ENCODE results near the gene RPL15.
"Not testable (repeated sequence)": the region's sequence is repeated elsewhere in the genome, so short reads cannot be mapped to it uniquely, and the experiment has no call there.

RPL15 gene

DNA sequence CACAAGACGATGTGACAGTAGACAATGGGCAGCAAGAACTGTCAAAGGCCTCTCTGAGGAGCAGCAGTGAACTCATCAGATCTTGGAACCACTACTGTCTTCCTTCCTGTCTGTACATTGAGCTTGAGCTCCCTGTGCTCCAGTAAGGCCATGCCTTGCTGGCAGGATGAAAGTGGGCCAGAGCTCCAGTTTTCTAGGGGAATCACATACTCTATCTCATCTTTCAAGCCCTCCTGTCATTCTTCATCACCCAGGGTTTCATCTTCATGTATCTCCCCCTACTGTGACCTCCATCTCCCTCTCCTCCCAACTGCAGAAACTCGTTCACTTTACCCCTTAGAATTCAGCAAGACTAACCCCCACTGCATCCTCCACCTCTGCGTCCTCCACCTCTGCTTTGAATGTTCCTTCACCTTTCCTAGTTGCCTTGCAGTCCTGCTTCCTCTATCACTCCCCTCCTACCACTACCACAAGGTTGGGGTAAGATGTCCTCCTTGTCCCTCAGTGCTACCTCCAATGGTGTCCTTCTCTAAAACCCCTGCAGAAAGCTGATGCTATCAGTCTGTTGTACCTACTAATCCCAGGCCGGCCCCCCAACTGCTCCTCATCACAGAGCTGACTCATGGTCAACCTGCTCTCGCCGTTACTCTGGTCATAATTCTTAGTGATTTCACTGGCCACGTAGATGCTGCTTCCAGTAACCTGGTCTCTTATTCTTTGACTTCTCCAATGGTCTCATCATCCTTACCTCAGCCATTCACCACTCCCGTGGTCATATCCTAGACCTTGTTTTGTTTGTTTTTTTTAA lies 22.5 kb upstream of the RPL15 start:
- DNase-seq: no peak

DNA sequence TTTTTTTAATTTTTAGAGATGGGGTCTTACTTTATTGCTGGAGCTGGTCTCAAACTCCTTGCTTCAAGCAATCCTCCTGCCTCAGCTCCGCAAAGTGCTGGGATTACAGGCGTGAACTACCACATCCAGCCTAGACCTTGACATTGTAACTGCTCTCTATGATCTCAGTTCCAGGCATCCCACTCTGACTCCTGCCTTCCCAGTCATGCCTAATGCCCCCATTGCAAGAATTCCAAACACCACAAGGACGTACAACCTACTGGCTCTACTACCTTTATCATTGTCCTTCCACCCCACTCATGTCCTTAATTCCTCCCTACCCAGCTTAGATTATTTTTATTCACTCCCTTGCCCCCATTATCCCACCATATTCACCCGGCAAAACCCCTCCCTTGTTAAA lies 21.8 kb upstream of the RPL15 start:
- DNase-seq: no peak

DNA sequence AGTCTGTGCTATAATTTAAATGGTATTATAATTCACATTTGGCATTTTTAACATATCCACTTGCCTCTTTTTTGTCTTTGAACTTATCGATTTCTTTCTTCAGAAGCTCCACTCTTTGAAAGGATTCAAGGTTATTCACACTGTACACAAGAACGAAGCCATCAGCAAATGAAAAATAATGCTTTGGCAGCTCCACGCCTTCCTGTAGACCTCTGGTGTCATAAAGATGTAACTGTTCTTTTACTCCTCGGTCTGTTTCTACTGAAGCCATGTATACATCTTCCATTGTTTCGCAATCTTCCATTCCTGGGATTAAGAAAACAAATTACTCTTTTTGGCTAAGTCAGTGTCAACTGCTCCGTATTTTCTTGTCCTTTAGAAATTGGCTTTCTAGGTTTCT lies 16.2 kb upstream of the RPL15 start:
- DNase-seq: no peak

DNA sequence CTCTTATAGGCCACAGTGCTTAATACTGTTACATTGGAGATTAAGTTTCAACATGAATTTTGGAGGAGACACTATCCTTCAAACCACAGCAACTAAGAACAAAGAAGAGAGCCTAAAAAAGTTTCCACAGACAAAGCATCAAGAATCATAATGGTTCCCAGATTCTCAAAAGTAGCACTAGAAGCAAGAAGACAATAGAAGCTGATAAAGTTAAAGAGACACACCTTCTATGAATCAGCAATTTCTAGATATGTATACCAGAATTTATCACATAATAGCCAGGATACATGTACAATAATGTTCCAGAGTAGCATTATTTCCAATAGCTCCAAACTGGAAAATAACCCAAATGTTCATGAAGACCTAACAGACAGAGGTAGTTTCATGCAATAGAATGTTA lies 12.4 kb upstream of the RPL15 start:
- DNase-seq: no peak

DNA sequence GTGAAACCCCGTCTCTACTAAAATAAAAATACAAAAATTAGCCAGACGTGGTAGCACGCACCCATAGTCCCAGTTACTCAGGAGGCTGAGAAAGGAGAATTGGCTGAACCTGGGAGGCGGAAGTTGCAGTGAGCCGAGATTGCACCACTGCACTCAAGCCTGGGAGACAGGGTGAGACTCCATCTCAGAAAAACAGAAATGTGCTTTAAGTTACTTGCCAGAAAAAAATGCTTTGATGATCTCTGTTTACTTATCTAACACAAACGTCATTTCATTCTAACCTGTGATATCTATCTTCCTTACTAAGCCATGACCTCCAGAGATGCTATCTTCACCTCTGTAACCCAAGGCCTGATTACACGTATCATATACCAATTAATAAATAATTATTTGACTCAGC lies 7.6 kb upstream of the RPL15 start:
- no peak for DNase-seq

DNA sequence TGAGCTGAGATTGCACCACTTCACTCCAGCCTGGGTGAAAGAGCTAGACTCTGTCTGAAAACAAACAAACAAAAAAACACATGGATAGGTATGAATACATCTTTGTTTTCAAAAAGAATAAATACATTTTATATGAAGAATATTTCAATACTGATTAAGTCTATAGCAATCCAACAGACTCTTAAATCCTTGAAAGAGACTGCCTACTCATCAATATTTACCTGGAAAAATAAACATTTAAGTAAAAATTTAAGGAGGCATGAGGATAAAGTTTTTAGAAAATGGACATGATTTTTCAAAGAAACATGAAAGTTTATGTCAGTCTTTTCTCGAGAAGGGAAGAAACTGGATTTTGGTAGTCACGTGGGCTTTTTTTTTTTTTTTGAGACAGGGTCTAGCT lies 5.5 kb upstream of the RPL15 start:
- no peak for DNase-seq

DNA sequence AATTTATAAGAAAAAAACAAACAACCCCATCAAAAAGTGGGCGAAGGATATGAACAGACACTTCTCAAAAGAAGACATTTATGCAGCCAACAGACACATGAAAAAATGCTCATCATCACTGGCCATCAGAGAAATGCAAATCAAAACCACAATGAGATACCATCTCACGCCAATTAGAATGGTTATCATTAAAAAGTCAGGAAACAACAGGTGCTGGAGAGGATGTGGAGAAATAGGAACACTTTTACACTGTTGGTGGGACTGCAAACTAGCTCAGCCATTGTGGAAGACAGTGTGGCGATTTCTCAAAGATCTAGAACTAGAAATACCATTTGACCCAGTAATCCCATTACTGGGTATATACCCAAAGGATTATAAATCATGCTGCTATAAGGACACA lies 4.6 kb upstream of the RPL15 start:
- not testable (repeated sequence) for DNase-seq

DNA sequence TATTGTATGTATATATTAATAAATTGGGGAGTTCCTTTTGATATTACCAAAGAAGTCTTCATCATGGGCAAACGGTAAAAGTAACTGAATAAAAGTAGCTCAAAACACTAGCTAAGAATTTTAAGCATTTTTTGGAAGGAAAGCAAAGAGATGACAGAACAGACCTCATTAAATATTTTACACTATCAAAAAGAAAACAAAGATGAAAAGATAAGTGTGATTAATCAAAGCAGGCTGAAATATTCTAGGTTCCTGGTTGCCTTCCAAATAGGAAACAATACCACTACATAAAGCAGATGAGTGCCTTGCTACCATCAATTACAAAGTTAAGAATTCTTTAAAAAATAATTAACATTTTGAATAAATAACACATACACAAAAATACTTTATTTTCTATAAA lies 3.8 kb upstream of the RPL15 start:
- no peak for DNase-seq

DNA sequence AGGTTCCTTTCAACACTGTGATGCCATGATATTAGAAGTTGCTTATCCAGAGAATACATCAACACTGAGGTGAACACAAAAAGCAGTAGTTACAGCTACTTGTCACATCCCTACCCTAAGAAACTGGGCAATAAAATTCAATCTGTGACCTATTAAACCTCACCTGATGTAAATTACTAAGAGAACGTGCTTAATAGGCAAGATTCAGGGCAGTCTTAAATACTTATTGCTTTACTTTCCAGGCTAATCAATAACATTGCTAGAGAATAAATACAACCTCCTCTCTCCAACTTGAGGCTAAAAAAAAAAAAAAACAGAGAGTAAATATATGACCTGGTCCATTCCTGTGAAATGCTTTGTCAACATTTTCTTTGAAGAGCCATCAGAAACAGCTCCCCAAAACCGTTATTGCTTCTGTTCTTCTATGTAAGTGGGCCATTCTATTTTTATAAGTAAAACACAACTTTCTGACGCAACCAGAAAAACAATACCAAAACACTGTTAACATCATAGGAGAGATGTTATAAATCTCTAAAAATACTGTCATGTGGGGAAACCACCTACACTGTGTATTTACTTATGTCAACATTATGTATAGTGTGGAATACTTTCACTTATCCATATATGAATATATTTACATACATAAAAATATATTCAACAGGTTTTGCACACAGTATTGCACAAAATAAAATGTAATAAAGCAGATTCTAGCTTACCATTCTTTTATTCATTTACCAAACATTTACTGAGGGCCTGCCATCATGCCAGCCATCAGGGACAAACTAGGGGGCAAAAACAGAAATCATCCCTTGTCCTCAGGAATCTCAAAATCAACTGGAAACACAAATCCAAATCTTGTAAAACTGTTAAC lies 2.8 kb upstream of the RPL15 start:
- DNase-seq: no peak

DNA sequence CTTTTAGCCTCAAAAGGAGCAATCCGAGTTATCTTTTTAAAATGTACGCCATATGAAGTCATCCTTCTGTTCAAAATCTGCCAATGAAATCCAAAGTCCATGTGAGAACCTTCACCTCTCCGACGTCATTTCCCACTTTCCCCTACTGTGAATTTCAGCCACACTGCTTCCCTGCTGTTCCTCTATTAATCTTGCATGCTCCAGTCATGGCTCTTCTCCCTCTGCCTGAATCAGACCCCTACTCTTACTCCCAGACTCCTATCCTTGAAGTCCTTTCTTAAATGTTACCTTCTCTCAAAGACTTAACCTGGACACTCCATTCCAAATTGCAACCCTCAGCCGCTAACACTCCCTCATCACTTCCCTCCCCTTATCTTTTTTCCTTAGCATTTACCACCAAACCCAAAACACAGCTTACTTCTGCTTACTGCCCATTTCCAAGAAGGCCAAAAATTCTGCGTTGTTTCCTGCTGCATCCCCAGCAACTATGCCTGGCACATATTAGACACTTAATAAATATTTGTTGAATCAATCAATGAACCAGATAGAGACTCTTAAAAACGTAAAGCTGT lies 1.3 kb upstream of the RPL15 start:
- DNase-seq: no peak

DNA sequence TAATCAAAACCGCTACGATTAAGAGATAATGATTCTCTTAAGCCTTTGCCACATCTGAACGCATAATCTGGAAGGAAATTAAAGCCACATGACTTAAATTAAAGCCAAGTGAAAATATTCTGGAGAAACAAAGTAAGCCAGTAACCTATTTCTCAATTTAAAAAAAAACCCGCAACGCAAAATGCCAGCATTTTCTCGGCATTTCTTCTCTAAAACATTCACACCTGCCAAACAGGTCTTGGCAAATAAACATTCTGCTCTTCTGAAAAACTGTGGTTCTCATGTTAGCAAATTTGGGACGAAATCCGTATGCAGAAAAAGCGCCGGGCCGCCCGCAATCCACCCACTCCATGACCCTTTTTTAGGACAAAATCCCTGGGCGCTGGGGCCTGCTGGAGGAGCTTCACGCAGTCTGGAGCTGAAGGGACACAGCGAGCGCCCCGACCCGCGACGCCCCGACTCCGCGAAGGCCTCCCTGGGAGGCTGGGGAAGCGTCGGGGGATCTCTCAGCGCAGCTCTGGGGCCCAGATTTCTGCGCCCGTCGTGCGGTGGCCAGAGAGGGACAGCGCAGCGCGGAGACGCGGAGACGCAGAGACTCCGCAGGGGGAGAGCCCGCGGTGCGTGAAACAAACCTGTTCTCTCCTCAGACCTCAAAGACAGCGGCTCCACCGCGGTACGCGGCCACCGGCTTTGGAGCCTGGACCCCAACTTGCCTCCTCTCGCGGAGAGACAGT lies 613 bp upstream of the RPL15 start:
- no peak for DNase-seq

DNA sequence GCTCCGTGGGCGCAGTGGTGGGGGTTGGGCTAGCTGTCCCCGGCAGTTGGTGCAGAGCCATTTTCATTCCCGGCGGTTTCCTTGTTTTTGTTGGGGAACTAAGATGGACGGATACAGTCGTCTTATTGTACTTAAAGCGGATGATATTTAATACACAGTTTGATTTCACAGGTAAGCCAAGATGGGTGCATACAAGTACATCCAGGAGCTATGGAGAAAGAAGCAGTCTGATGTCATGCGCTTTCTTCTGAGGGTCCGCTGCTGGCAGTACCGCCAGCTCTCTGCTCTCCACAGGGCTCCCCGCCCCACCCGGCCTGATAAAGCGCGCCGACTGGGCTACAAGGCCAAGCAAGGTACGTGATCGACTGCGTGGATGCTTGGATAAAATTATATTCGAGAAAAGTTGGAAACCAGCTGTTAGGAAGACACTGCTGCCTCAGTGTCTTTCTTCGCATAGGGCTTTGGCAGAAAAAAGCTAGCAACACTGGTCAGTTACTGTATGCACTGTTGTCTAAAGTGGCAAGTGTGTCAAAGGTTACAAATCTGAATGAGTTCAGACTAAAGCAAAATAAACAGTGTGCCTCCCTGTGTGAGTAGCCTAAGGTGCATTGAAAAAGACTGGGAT lies 859 bp downstream of the RPL15 start:
- peak in 1 of 2 experiments; percentile 78 for DNase-seq

DNA sequence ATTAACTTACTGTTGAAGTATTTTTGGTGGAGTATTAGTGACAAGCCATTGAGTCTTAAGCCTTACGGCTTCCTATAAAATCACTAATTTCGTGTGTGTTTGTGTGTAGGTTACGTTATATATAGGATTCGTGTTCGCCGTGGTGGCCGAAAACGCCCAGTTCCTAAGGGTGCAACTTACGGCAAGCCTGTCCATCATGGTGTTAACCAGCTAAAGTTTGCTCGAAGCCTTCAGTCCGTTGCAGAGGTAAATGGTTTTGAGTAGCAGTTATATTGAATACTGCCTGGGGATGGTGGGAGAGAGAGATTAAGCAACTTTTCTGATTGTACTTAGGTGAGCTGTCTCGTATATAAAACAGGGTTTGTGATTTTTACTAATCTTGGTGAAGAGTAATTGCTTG lies 1.4 kb downstream of the RPL15 start:
- not testable (repeated sequence) for DNase-seq

DNA sequence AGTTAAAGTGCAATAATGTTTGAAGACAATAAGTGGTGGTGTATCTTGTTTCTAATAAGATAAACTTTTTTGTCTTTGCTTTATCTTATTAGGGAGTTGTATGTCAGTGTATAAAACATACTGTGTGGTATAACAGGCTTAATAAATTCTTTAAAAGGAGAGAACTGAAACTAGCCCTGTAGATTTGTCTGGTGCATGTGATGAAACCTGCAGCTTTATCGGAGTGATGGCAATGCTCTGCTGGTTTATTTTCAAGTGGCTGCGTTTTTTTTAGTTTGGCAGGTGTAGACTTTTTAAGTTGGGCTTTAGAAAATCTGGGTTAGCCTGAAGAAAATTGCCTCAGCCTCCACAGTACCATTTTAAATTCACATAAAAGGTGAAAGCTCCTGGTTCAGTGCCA lies 2.7 kb downstream of the RPL15 start:
- DNase-seq: no peak

DNA sequence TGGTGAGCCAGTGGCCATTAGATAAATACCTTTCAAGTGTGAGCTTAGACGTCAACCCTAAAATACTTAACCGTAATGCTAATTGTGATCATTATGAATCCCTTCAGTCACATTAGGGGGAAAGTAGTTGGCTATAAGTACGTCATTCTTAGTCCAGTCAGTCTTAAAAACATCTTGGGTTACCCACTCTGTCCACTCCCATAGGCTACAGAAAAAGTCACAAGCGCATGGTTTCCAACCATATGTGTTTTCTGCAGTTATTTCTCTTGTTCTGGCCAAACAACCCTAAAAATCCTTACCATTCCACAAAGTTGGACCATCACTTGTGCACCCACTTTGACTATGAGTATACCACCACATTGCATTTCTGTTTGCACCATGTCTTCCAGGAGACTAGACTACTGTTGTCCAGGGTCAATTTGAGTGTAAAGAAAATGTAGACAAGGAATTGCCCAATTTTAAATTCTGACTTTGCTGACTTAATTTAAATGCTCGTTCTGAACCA lies 3.3 kb downstream of the RPL15 start:
- no peak for DNase-seq

DNA sequence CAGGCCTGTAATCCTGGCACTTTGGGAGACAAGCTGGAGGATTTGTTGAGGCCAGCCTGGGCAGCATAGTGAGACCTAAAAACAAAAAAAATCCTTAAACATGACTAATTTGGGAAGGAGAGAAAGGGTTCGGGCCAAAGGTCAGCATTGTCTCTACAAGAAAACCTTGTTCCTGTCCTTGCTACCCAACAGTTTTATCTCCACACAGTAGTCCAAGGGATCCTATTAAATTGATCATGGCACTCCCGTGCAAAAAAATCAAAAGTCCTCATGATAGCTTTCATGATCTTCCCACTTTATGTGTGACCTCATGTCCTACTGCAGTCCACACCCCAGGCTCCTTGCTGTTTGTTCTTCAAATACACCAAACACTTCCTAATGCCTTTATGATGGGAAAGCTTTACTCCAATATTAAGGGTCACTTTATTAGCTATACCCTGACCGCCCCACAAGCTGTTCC lies 4.2 kb downstream of the RPL15 start:
- no peak for DNase-seq

DNA sequence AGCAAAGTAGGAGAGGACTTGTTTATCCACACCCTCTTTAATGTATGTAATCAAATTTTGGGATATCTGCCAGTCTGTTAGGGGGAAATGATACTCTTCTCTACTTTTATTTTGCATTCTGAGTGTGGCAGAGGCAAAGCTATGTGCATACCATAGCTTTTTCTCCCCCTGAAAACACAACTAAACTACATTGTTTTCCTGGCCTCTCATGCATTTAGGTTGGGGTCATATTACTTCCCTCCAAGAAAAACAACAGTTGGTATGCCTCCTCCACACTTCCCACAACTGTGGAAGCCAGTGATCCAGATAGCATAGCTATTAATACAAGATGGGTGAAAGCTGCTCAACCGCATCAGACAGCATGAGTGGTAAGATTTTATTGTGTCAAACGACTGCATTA lies 6.9 kb downstream of the RPL15 start:
- DNase-seq: no peak

DNA sequence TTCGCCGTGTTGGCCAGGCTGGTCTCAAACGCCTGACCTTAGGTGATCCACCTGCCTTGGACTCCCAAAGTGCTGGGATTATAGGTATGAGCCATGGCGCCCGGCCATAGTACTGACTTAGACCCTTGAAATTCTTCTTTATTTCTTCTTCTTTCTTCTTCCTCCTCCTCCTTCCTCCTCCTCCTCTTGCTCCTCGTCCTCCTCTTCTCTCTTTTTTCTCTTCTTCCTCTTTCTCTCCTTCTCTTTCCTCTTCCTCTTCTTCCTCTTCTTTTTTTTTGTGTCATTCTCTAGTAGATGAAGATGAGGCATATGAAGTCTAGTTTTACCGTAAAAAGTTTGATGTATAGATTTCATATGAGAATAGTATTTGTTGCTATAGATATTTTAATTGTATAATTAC lies 9.3 kb downstream of the RPL15 start:
- no peak for DNase-seq

DNA sequence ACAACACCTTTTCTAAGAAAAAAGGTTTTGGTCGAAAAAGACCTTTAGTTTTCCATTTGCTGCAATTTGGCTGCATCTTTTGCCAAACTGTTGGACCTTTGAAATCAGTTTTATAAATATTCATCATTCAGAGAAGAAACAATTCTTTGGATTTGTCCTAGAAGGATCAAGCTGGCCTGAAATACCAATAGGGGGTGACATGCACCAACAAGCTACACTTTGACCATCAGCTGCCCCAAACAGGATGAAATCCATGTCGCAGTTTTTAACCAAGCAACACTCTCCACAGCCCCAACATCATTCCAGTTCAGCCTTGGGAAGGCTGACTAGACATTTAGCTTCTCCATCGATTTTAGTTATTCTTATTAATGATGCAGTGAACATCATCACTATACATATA lies 9.8 kb downstream of the RPL15 start:
- no peak for DNase-seq

DNA sequence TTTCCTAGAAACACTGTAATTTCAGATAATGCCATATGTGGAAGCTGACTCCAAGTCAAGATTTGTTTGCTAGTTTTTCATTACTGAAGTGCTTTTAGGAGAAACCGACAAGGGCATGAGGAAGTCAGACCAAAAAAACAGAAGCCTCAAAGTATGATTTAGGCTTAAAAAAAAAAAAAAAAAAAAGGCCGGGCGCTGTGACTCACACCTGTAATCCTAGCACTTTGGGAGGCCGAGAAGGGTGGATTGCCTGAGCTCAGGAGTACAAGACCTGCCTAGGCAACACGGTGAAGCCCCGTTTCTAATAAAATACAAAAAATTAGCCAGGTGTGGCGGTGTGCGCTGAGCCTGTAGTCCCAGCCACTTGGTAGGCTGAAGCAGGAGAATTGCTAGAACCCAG lies 11.6 kb downstream of the RPL15 start:
- DNase-seq: no peak

DNA sequence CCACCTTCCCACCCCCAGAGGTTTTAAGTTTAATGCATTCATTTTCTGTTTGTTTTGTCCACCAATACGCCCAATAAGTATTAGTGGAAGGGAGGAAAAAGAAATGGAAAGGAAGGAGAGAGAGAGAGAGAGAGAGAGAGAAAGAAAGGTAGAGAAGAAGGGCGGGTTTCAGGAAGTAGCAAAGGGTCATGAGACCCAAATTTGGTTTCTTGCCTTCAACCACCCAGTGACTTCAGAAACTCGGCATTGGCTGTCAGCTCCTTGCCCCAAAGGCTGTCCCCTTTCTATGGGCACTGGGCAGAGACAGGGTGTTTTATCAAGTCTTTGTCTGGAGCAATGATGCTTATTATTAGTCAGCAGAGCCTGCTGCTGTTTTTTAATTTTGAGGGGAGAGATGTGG lies 14.7 kb downstream of the RPL15 start:
- DNase-seq: no peak

DNA sequence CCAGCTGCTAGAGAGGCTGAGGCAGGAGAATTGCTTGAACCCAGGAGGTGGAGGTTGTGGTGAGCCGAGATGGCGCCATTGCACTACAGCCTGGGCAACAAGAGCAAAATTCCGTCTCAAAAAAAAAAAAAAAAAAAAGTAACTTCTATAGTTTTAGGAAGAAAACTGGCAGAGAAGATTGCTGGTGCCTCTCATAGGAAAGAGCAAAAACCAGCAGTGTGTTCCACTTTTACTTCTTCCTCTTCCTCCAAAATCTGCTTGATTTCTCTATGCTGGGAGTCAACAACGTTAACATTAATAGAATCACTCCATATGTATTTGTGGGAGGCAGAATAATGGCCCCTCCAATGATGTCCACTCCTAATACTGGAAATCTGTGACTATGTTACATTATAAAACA lies 15.6 kb downstream of the RPL15 start:
- DNase-seq: no peak

DNA sequence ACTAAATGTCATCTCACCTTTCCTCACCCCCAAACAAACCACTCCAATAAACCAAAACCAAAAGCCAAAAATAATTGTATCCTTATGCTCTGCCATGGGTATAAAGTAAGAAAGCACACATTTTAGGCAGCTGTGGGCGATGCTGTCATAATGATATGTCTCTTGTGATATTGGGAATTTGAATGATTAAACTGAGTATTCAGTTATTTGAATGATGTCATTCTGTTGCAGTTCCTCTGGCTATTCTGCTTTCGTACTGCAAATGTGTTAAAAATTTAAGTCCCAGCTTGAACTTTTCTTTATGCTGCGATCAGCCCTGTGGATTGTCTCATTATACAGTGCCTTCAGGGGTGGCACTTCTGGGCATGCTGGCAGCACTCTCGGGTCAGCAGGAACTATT lies 17.3 kb downstream of the RPL15 start:
- DNase-seq: no peak

Data from stimulated activated CD4-positive, alpha-beta T cell treated with anti-CD3 and anti-CD28 coated beads, Interleukin-4, amount 100 ng/mL, for 4 hours (primary cell).